GM12892 (cell line): ENCODE results near the gene LAMTOR4.

Source experiments
- DNase-seq: peaks from one replicate; pipeline ENCODE4 v3.0.0; 2011; ENCODE audit not compliant: insufficient read length
- FAIRE-seq: peaks from 2 replicates; lab custom pipeline; 2011; peaks lifted over from hg19 to GRCh38; lab: Jason Lieb, UNC
- POLR2A ChIP-seq: IDR thresholded peaks from 2 replicates; pipeline ENCODE4 v1.6.1; 2011; ENCODE audit warnings: low read depth, low read length, control low read depth
- POLR2AphosphoS5 ChIP-seq: IDR thresholded peaks from 2 replicates; pipeline ENCODE4 v1.6.1; 2011; ENCODE audit warnings: low read depth, low read length, control low read depth
- TAF1 ChIP-seq: IDR thresholded peaks from 2 replicates; pipeline ENCODE4 v1.6.1; 2011; ENCODE audit warnings: low read depth, mild to moderate bottlenecking, control low read depth, low read length, borderline replicate concordance

Gene LAMTOR4

DNA sequence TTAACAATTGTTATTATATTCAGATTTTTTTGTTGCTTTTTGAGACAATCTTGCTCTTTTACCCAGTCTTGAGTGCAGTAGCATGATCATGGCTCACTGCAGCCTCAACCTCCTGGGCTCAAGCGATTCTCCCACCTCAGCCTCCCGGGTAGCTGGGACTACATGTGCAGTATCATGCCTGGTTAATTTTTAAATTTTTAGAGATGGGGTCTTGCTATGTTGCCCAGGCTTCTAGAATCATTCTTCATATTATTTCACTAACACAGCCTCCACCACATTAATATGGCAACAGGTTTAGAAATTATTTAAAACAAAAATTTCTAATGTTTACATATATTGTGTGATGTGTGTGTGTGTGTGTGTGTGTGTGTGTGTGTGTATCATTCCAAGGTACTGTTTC, 1.4 kb upstream of the LAMTOR4 start:
- DNase-seq: no peak
- TF ChIP-seq TAF1 (no peak), POLR2AphosphoS5 (no peak), POLR2A (no peak)
- FAIRE-seq: no peak

DNA sequence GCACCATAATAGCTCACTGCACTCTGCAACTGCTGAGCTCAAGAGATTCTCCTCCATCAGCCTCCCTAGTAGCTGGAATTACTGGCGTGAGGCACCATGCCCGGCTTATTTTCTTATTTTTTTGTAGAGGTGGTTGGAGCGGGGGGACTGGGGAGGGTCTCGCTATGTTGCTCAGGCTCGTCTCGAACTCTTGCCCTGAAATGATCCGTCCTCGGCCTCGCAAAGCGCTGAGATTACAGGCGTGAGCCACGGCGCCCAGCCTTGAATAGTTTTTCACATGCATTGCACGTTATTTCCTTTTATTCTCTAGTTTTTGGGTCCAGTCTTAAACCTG, 526 bp upstream of the LAMTOR4 start:
- FAIRE-seq (no peak), DNase-seq (no peak)
- TF ChIP-seq TAF1 (no peak), POLR2AphosphoS5 (no peak), POLR2A (no peak)

DNA sequence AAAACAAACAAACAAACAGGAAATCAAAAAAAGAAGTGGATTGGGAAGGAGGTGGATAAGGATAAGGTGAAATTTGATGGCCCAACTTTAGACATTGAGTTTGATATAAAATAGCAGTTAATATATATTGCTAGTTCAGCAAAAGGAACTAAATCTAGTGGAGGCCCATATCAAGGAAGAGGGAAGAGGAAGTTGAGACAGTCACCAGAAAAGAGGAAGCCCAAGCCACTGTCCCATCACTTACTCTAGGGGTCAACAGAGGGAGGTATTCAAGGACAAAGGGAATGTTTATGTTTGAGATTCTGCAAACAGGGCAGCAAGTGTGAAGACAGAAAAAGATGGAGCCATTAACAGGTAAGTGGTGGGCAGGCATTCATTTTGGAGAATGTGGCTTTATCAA, 3.7 kb downstream of the LAMTOR4 start:
- TF ChIP-seq POLR2A (no peak), TAF1 (no peak), POLR2AphosphoS5 (no peak)
- FAIRE-seq (no peak), DNase-seq (no peak)

DNA sequence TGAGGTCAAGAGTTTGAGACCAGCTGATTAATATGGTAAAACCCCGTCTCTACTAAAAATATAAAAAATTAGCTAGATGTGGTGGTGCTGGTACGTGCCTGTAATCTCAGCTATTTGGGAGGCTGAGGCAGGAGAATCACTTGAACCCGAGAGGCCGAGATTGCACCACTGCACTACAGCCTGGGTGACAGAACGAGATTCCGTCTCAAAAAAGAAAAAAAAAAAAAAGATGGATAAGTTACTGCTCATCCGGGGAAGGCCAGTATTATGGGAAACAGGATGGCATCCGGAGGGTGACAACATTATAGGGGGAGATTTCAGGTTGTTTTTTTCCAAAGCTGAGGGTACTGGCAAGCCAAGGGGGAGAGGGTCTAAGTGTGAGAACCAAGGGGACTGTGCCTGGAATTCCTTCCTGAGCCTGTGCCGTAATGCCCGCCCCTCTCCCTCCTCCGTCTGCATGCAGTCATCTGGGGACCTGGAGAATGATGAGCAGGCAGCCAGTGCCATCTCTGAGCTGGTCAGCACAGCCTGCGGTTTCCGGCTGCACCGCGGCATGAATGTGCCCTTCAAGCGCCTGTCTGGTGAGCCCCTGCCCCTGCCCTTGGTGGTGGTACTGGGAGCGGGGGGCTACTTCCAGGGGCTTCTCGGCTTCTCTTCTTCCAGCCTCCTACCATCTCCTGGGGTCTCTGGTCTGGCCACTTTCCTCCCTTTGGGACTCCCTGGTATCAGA, 4.4 kb downstream of the LAMTOR4 start:
- DNase-seq (no peak), FAIRE-seq (no peak)
- no peak for TF ChIP-seq POLR2A
- TF ChIP-seq TAF1: no peak
- no peak for TF ChIP-seq POLR2AphosphoS5

DNA sequence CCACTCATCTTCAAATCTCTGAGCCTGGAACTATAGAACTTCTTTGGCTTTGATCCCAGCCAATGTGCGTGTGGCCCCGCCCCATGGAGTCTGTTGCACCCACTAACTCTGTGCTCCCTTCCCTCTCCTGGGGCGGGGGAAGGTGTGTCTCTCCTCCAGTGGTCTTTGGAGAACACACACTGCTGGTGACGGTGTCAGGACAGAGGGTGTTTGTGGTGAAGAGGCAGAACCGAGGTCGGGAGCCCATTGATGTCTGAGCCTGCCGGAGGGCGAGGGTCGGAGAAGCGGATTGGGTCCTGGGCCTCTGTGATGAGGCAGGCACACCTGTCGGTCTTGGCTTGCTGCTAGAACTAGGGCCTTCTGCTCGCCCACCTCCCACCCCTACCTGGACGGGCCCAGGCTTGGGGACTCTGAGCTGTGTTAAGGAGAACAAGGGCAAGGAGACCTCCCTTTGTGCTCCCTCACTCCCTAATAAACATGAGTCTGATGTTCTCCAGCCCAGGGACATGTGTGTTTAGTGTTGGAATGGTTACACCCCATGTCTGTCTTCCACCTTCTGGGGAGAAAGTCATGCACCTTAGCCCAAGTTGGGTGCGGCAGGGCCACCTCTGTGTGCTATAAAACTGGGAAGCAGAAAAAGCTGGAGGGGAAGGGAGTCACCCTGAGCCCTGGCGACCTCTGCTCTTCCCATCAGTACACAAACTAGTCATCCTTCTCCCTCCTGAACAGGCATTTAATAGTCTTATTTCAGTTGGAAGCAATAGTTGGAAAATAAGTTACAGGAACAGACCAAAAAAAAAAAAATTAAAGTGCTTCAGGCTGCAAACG, 5.2 kb downstream of the LAMTOR4 start:
- FAIRE-seq (no peak), DNase-seq (no peak)
- no peak for TF ChIP-seq TAF1
- TF ChIP-seq POLR2AphosphoS5: no peak
- no peak for TF ChIP-seq POLR2A

DNA sequence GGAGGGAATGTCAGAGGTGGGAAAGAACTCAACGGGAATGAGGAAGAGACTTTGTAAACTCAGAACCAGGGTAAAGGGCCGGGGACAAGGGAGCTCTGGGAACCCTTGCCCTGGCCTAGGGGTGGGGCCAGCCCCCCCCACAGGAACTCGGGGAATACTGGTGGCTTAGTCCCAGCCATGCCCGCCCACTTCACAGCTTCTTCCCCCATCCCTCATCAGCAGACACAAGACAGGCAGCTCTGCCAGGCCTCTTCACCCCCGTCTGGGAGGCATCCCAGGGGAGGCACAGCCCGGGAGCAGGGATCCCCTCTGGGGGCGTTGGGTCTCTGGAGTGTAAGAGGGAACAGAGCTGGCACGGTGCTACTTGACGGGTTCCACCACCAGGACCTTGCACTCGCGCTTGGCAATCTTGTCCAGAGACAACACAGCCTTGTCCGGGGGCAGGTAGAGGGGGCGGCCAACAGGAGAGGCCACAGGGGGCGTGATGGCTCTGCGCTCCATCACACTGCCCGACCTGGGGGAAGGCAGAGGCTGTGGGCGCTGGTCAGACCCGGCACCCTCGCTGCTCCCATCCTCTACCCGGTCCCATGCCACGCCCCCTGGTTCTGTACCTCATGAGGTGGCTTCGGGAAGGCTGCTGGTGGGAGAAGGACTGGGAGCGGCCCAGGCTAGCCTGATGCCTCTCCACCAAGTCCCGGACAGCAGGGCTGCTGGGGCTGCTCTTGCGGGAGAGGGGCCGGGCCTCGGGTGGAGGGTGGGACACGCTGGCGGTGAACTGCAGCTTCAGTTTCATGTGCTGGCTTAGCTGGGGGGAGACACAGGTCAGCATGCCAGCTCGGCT, 6.2 kb downstream of the LAMTOR4 start:
- FAIRE-seq (no peak), DNase-seq (no peak)
- 0 out of 2 replicates have a peak, but pooled peaks have one; percentile 28 for TF ChIP-seq POLR2A
- TF ChIP-seq TAF1: no peak
- no peak for TF ChIP-seq POLR2AphosphoS5

DNA sequence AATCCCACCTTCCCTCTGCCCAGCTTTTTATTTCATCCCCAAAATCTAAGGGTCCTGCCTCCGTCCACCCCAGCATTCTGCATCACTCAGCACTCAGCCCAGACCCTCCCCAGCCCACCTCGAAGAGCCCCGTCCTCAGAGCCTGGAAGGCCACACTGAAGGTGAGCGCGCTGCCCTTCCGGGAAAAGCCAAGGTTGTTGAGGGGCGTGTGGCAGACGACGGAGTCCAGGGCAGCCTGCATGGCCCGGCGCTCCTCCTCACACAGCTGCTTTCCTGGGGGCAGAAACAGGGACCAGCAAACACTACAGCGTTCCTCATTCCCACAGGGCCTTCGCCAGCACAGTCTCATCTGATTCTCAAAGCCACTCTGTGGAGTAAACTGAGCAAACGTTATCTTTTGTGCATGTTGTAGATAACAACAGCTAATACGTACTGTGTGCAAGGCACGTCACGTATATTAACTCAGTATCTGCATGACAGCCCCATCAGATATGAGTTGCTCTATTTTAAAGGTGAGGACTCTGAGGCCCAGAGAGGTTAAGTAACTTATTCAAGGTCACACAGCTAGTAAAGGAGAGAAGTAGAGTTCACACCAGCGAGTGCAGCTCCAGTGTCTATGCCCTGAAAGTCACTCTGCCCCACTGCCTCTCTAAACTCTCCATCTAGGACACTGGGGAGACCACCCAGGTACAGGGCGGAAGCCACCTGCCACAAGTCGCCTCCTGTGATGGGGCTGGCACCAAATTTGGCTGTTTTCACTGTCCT, 7.0 kb downstream of the LAMTOR4 start:
- FAIRE-seq (no peak), DNase-seq (no peak)
- TF ChIP-seq TAF1 (no peak), POLR2AphosphoS5 (no peak), POLR2A (no peak)

DNA sequence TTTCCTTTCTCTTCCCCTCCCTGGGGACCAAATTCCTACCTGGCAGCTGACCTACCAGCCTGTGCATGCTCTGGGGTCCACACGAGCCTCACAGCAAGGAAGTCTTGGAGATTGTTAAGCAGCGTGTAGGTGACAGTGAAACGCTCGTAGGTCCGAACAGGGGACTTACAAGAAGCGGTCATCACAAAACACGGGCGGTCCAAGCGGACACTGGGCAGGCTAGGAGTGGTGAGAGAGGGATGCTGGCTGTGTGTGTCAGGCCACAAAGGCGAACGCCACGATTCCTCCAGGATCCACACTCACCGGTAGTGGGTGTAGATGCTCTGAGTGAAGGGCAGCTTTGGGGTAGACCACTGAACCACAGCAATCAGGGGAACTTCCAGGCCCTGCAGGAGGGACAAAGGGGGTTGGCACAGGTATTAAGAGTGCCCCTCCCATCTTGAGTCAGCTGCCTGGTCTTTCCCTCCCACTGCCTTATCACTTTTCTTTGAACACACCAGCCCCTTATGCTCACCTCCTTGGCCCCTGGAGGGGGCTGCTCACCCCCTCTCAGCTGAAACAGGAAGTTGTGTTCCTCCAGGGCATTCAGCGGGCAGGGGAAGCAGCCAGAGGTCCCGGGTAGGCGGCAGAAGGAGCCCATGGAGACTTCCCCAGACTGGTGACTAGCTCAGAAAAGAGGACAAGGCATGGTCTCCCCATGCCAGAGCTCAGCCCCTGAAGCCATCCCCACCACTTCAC, 7.8 kb downstream of the LAMTOR4 start:
- no peak for FAIRE-seq
- TF ChIP-seq POLR2A: no peak
- DNase-seq: no peak

DNA sequence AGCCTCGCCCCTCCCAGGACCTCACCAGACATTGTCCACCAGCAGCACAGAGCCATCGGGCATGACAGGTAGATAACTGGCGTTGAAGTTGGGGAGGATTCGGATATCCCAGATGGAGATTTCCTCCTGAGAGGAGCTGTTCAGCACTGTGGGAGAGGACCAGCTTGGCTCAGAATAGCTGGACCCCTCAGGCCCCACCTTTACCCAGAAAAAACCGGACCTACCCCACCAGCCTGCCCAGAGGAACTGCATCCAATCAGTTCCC, 8.3 kb downstream of the LAMTOR4 start:
- FAIRE-seq (no peak), DNase-seq (no peak)
- TF ChIP-seq POLR2A (no peak), POLR2AphosphoS5 (no peak), TAF1 (no peak)

DNA sequence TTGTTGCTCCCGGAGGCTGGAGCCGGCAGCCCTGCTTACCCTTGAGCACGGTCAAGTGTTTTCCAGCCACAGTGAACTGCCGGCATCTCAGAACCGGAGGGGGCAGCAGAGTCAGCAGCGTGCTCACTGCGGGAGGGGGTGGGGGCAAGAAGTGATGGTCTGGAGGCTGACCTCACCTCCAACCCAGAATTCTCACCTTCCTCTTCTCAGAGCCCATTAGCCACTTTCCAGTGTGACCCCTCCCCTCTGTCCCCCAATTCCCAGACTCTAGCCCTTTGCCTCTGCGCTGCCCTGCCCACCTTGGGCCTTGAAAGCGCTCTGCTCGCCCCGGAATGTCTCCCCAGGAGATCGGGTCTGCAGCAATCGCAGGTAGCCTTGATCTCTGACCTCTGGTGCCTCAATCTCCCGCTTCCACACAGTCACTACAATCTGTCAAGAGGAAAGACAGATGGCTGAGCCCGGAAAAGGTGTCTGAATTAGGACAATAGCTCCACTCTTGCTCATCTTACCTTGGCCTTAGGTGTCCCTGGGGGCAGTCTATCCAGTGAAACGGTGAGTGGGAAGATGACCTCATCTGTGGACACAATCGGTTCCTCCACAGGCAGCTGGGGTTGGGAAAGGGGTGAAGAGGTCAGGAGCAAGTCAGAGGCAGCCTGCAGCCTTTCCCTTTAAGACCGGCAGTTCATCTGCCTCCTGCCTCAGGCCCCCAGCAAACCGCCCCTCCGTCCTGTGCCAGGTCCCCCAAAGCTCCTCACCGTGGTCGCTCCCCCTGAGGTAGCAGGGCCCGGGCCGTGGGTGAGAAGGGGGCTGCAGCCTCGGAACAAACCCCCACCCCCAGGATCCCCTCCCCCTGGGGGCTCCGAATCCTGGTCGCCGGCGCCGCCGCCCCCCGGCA, 8.9 kb downstream of the LAMTOR4 start:
- TF ChIP-seq TAF1: no peak
- DNase-seq (no peak), FAIRE-seq (no peak)
